NAMALWA (cell line): ENCODE measurements around the gene EMB.
"Not testable (repeated sequence)": the region's sequence is repeated elsewhere in the genome, so short reads cannot be mapped to it uniquely, and the experiment has no call there.

Source experiments
- DNase-seq: peaks from one replicate; pipeline ENCODE4 v3.0.0-alpha.2; 2015; ENCODE audit warnings: low spot score

Gene EMB, protein sequence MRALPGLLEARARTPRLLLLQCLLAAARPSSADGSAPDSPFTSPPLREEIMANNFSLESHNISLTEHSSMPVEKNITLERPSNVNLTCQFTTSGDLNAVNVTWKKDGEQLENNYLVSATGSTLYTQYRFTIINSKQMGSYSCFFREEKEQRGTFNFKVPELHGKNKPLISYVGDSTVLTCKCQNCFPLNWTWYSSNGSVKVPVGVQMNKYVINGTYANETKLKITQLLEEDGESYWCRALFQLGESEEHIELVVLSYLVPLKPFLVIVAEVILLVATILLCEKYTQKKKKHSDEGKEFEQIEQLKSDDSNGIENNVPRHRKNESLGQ

GRCh38 chr5:50440651-50441492 lies at the start of gene EMB:
EMB (minus strand) TSS chr5:50441288; CDS start chr5:50441151, 137 bp downstream.
- peak; percentile 87 for DNase-seq

- not testable (repeated sequence) for DNase-seq
These were observed 48.4 kb upstream of the EMB start for GRCh38 chr5:50489491-50489890.

DNA sequence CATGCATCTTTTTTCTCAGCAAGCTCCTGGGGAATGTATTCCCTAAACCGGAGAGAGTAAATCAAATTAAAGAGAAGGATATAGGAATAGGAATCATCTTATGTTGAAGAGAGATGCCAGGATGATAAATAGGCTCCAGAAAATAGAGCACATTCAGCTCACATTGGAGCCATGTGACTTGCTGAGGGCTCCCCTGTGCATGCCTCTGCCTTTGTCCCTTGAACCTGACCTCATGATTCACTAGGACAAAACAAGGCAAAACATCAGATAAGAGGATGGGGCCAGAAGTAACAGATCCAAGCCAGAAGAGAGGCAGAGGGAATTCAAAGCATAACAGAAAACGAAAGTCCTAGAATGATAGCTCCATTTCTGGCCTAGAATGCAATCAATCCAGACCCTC lies 37.7 kb upstream of the EMB start:
- DNase-seq = not testable (repeated sequence)

DNA sequence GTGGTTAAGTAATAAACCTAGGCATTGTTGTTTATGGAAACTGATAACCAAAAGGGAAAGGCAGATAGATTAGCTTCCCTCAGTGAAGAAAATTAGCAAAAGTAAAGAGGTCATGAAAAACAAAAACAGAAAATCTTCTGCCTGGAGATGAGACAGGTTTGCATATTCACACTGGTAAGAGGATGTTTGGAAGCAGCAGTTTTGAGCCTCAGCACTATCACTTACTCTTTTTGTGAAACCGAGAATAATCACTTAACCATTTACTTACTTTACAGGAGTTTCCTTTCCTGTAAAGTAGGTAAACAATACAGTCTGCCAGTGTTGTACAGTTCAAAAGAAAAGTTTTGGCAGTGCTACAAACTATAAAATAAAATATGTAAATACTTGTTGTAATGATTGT lies 35.5 kb upstream of the EMB start:
- no peak for DNase-seq

DNA sequence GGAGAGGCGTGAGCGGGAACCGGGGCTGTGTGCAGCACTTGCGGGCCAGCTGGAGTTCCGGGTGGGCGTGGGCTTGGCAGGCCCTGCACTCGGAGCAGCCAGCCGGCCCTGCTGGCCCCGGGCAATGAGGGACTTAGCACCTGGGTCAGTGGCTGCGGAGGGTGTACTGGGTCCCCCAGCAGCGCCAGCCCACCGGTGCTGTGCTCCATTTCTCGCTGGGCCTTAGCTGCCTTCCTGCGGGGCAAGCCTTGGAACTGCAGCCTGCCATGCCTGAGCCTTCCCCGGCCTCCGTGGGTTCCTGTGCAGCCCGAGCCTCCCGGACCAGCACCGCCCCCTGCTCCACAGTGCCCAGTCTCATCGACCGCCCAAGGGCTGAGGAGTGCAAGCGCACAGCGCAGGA lies 23.9 kb upstream of the EMB start:
- DNase-seq = not testable (repeated sequence)

DNA sequence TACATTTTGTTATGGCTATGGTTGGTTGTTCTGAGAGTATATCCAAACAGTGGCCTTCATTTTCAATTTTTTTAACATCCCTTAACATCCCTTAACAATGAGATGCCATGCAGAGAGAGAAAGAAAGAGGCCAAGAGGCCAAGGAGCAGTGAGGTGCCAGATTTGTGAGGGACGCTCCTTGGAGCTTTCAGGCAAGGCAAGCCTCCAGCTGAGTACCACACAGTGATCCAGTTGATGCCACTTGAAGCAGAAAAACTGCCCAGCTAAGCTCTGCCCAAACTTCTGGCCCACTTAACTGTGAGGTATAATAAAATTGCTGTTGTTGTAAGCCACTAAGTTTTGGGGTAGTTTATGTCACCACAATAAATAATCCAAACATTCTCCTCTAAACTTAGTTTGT lies 22.6 kb upstream of the EMB start:
- DNase-seq = no peak

GRCh38 chr5:50463047-50463446 lies 22.0 kb upstream of the EMB start:
- DNase-seq = no peak

GRCh38 chr5:50462579-50462978 lies 21.5 kb upstream of the EMB start:
- not testable (repeated sequence) for DNase-seq

GRCh38 chr5:50458372-50458771 lies 17.3 kb upstream of the EMB start:
- DNase-seq = not testable (repeated sequence)

GRCh38 chr5:50449241-50449640 lies 8.2 kb upstream of the EMB start:
- not testable (repeated sequence) for DNase-seq

GRCh38 chr5:50447941-50448340 lies 6.9 kb upstream of the EMB start:
- no peak for DNase-seq

- DNase-seq = no peak
These were observed 6.1 kb upstream of the EMB start for GRCh38 chr5:50447228-50447627.

GRCh38 chr5:50445296-50445949 lies 4.3 kb upstream of the EMB start:
- DNase-seq = peak; percentile 85

- peak; percentile 16 for DNase-seq
These were observed 1.8 kb upstream of the EMB start for GRCh38 chr5:50442559-50443539.

DNA sequence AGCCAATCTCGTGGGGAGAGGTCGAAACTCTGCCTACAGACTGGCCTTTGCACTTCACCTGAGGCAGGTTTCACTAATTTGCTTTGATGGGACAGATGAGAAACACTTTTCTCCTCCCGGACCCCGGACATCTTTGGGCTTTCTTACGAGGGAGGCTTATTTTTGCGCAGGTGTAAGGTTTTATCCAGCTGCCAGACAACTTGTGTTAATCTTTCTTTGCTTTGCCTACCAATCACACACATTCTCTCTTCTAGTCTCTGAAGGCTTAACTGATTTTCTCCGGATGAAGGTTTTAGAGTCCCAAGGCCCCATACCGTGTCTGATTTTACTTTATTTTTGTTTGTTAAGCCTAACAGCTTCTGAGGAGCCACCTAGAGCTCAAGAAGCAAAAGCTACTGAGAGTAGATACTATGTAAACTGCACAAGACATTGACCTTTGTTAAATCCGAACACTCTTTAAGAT lies 436 bp upstream of the EMB start:
- no peak for DNase-seq

DNA sequence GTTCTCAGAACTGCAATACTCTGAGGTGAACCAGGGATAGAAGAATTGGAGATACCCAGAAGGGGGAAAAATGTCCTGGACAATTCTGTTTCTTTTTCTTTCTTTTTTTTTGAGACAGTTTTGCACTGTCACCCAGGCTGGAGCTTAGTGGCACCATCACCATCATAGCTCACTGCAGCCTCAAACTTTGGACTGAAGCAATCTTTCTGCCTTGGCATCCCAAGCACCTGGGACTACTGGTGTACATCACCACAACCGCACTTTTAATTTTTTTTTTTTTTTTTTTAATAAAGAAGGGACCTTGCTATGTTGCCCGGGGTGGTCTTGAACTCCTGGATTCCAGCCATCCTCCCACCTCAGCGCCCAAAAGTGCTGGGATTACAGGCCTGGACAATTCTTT lies 1.9 kb downstream of the EMB start:
- DNase-seq = peak; percentile 19

DNA sequence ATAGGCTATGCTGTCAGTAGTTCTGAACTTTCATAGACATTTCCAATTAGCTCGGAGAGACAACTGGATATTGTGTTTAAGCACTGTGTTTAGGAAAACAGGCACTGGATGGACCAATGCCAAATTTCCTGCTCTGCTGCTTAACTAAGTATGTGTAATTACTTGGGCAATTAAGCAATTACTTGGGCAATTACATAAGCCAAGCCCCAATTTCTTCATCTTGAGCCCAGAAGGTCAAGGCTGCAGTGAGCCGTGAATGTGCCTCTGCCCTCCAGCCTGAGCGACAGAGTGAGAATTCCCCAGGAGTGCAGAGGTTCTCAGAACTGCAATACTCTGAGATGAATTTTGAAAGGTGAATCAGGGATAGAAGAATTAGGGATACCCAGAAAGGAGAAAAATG lies 3.0 kb downstream of the EMB start:
- DNase-seq = not testable (repeated sequence)

DNA sequence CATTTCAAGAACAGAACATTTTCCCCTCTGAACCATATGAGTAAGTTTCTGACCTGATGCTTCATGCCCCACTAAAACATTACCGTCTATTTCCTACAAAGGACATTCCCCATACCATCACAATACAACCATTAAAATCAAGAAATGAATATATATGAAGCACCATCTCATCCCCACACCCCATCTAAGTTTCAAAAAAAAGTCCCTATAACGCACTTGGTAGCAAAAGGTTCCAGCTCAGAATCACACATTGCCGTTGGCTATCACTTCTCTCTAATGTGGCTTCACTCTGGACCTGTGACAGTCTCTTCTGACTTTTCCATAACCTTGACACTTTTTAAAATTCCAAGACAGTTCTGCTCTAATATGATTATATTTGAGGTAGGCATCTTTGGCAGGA lies 5.9 kb downstream of the EMB start:
- DNase-seq = no peak

DNA sequence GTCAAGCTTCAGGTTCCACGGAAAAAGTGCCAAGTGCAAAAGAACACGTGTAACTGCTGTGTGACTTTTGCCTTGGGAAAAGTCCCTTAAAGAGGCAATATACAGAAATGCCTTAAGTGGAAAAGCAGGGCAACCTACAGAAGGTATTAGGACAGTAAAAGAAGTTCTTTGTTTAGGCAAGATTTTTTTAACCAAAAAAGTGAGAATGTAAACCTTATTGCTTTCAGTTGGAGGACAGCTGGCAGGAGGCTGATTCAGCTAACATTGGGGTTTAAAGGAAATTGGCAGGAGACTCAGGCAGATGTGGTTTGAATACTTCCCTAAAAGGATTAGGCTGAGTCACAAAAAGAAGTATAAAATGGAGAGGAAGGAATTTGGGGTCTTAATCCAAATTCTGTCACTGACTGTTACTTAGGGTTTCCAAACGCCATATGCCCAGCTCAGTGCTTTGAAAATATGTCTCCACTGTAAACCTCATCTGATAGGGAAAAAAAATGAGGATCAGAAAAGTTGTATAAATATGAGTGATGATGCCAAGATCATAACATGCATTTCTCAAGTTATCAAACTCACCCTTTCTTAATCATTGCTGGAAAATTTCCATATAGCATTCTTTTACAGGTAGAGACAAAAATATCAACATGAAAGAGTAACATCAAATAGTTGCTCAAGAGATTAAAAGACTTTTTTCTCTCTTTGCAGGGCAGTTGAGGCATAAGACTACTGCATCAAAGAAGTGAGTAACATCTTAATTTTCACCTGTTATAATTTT lies 9.8 kb downstream of the EMB start:
- peak; percentile 15 for DNase-seq

DNA sequence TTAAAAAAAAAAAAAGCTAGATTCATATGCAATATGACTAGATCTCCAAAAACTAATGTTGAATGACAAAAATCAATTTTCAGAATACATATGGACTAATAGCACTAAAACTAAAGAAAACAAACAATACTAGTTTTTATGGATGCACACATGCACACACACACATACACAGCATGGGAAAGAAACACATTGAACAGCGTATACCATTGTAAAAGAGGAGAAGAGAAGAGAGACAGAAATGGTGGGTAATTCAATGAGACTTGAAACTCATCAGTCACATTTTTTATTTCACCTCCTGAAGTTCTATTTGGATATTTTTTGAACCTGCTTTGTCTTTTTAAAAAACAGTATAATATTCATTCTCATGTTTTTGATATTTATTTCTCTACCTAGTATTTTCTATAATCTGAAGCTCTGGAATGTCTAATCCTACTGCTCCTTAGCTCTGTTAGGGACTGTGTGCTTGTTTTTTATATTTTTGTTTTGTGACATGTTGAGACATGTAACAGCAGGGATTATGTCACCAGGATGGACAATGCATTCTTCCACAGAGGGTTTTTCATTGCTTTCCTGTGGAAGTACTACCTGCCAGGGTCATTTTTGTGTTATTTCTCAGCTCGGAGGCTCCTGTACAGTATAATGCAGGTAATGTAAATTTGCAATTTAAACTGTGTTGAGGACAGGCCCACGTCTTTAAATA lies 17.8 kb downstream of the EMB start:
- DNase-seq = not testable (repeated sequence)
